Colonic mucosa (tissue), 4 donors: ENCODE results near the gene AIPL1. TPM values are rescaled to one million over a fixed set of nuclear protein-coding genes. Genes with fewer than 3 reads are reported as not detected.

Source experiments
- DNase-seq: peaks from one replicate; pipeline ENCODE4 v3.0.0-alpha.2; 2020
- H3K27ac ChIP-seq: fragments of 200-600 bp; one replicate; pipeline ENCODE4 v1.8.0; 2021
- H3K27me3 ChIP-seq: fragments of 200-600 bp; one replicate; pipeline ENCODE4 v1.8.0; 2021
- H3K36me3 ChIP-seq: fragments of 200-600 bp; one replicate; pipeline ENCODE4 v1.8.0; 2021
- H3K4me1 ChIP-seq: fragments of 200-600 bp; one replicate; pipeline ENCODE4 v1.8.0; 2021; ENCODE audit warnings: mild to moderate bottlenecking
- H3K4me3 ChIP-seq: fragments of 200-600 bp; one replicate; pipeline ENCODE4 v1.8.0; 2021
- H3K9ac ChIP-seq, 2 donors: one replicate each; pipeline ENCODE4 v1.7.0; 2013; ENCODE audit warnings: control low read depth in 2 of 2, low read depth in 2 of 2, low read length in 2 of 2
- H3K9me3 ChIP-seq: fragments of 200-600 bp; one replicate; pipeline ENCODE4 v1.8.0; 2021
- intact Hi-C: fragments of 100-400 bp; cut with DNase I; formaldehyde crosslinking; loops from one replicate; pipeline ENCODE4 v1.14.1; 2022
- total RNA-seq, 2 donors: library from RNA; stranded (reverse); fragmentation: NEBNext Ultra II Directional in 1 of 2; extraction: Animal tissue kit (Norgen Biotek cat#: 25700) in 1 of 2; gene quantifications; one replicate each; pipeline ENCODE4 v1.2.1, GENCODE V29; 2021
- TF ChIP-seq, protein P1 (sequence below): fragments of 200-600 bp; IDR thresholded peaks from one replicate; pipeline ENCODE4 v1.8.0; 2022; ENCODE audit warnings: antibody characterized with exemption, mild to moderate bottlenecking
- donor health status: healthy.
- donor health status: DM: no; HTN: no; CAD: no.
- donor health status: DM: no; HTN: no; CAD: no.

Gene AIPL1
- total RNA-seq, 2 donors from 2014 or later = not detected

DNA sequence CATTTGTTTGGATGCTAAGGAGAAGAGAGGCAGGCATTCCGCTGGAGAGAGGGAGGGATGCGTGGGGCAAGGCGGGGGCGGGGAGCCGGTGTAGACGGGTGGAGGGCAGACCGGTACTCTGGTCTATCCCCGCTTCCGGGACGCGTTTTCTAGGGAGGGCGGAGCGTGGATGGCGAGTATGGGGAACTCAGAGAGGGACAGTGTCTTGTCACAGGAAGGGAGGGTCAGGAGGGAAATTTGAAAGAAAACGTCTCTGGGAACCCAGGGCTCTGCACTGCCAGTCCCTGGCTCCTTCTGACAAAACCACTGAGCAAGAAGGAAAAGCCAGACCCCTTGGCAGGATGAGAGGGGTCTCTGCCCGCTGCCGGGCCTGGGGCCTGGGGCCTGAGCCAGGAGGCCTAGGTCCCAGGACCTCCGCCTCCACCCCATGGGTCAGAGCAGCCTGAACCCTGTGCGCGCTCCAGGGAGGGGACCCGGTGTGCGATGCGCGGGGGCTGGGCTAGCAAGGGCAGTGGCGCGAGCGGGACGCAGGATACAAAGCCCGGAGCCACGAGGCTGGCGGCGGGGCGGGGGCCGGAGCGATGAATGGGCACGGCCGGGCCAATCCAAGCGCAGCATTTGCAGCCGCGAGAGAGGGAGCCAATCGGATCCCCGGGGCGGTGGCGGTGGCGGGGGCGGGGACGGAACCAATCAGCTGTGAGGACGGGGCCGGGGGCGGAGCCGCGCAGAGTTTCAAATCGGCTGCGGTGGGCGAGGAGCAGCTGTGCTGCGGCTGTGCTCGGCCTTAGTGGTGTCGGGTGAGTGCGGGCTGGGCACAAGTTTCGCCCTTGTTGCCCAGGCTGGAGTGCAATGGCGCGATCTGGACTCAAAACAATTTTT is 9.0 kb upstream of the AIPL1 start, which contains the start of gene PIMREG:
TSS of gene PIMREG (plus strand) at position 764 of the 879 bp plus-strand sequence. CDS start 656 bp downstream, outside the sequence.
- Histone ChIP-seq H3K27me3 (no peaks in the 10 kb centered on the region), H3K9ac (peak within 1 kb of the TSS; percentile 16 to 63), H3K9me3 (no peaks in the 10 kb centered on the region), H3K4me3 (peak within 1 kb of the TSS; percentile 77), H3K36me3 (no peaks in the 10 kb centered on the region), H3K27ac (peak within 1 kb of the TSS; percentile 79), H3K4me1 (no peaks in the 10 kb centered on the region)
- peak; percentile 97 for DNase-seq
- TF ChIP-seq, protein P1, sequence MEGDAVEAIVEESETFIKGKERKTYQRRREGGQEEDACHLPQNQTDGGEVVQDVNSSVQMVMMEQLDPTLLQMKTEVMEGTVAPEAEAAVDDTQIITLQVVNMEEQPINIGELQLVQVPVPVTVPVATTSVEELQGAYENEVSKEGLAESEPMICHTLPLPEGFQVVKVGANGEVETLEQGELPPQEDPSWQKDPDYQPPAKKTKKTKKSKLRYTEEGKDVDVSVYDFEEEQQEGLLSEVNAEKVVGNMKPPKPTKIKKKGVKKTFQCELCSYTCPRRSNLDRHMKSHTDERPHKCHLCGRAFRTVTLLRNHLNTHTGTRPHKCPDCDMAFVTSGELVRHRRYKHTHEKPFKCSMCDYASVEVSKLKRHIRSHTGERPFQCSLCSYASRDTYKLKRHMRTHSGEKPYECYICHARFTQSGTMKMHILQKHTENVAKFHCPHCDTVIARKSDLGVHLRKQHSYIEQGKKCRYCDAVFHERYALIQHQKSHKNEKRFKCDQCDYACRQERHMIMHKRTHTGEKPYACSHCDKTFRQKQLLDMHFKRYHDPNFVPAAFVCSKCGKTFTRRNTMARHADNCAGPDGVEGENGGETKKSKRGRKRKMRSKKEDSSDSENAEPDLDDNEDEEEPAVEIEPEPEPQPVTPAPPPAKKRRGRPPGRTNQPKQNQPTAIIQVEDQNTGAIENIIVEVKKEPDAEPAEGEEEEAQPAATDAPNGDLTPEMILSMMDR = no peak
- intact Hi-C loops = no loop called here

DNA sequence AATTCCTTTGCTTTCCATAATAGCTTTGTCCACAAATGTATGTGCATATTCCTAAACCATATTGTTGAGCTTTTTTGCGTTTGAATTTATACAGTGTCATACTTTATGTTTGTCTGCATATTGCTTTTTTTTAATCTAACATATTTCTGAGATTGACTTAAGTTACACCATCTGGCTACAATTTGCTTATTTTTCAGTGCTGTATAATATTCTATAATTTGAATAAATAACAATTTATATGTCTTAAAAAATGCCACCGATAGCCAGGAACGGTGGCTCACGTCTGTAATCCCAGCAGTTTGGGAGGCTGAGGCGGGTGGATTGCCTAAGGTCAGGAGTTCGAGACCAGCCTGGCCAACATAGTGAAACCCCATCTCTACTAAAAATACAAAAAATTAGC is 7.9 kb upstream of the AIPL1 start:
- H3K9me3 ChIP-seq = no peaks in the 10 kb centered on the region
- no peak overlapping the region for H3K9ac ChIP-seq
- no peaks in the 10 kb centered on the region for H3K4me1 ChIP-seq
- no peaks in the 10 kb centered on the region for H3K27me3 ChIP-seq
- no peak overlapping the region for H3K4me3 ChIP-seq
- no peak overlapping the region for H3K27ac ChIP-seq
- DNase-seq = no peak
- TF ChIP-seq, protein P1 = no peak
- H3K36me3 ChIP-seq = no peaks in the 10 kb centered on the region
- intact Hi-C loops = no loop called here

DNA sequence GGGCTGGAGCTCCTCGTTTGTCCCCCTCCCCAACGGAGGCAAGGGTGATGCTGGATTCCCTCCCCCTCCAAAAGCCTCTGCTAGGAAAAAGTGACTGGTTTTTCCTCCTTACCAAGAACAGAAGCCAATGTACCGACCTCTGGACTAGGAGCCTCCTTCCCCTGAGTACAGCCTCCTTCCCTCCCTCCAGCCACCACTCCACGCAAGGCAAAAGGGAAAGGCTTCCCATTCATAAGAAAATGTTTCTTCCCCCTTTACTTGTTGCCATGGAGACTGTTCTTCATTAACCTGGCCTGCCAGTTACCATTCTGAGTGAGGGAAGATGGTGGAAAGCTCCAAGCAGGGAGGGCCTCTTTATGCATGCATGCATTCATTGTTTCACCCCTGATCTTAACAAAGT is 5.0 kb upstream of the AIPL1 start:
- no peaks in the 10 kb centered on the region for H3K27me3 ChIP-seq
- H3K9me3 ChIP-seq = no peaks in the 10 kb centered on the region
- intact Hi-C loops = loop anchor here (5.0 kb wide), 1 partner anchor 848 kb away; no protein-coding TSS in a partner anchor
- no peak for DNase-seq
- no peak overlapping the region for H3K27ac ChIP-seq
- TF ChIP-seq, protein P1 = no peak
- no peak overlapping the region for H3K4me3 ChIP-seq
- no peaks in the 10 kb centered on the region for H3K36me3 ChIP-seq
- no peaks in the 10 kb centered on the region for H3K4me1 ChIP-seq
- no peak overlapping the region for H3K9ac ChIP-seq

DNA sequence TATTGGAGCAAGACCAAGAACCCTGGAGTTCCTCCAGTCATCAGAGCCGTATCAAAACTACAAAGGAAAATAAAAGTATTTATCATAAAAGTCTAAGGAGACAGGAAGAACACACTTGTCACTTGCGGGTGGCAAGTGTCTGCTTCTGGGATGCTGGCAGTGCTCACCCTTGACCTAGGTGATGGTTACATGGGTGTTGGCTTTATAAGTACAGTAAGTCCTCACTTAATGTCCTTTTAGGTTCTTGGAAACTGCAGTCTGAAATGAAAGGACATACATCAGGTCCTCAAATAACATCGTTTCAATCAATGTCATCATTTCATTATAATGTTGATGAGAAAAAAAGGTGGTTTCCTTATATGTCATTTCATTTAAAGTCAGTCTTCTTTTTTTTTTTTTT is 3.0 kb upstream of the AIPL1 start:
- no peaks in the 10 kb centered on the region for H3K4me1 ChIP-seq
- TF ChIP-seq, protein P1 = no peak
- no peak overlapping the region for H3K9ac ChIP-seq
- H3K4me3 ChIP-seq = no peak overlapping the region
- DNase-seq = no peak
- intact Hi-C loops = loop anchor here (5.0 kb wide), 1 partner anchor 846 kb away; no protein-coding TSS in a partner anchor
- H3K9me3 ChIP-seq = no peaks in the 10 kb centered on the region
- H3K27ac ChIP-seq = no peak overlapping the region
- no peaks in the 10 kb centered on the region for H3K27me3 ChIP-seq
- H3K36me3 ChIP-seq = no peaks in the 10 kb centered on the region

DNA sequence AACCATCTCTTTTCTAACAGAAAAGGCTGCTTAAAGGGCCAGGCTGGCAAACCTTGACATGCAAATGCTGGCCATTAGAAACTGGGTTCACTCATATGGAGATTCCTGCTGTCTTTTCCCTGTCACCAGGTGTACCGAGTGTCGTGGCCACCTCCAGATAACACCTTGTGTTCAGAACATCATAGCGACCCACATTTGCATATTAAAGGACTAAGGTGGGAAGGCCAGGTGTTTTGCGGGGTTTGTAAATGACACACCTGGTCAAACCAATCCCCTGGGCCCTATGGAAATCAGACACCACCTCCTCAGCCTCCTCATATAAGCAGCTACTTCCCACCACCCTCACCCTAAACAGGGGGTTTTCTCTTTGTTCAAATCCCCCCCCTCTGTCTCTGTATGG is 2.5 kb upstream of the AIPL1 start:
- Histone ChIP-seq H3K36me3 (no peaks in the 10 kb centered on the region), H3K4me3 (no peak overlapping the region), H3K27ac (no peak overlapping the region), H3K9me3 (no peaks in the 10 kb centered on the region), H3K4me1 (no peaks in the 10 kb centered on the region), H3K9ac (no peak overlapping the region), H3K27me3 (no peaks in the 10 kb centered on the region)
- intact Hi-C loops = loop anchor here (5.0 kb wide), 1 partner anchor 845 kb away; no protein-coding TSS in a partner anchor
- DNase-seq = no peak
- TF ChIP-seq, protein P1 = no peak
